Inflammatory macrophage (primary cell): ENCODE measurements around the gene SYK.
"Not testable (repeated sequence)": the region's sequence is repeated elsewhere in the genome, so short reads cannot be mapped to it uniquely, and the experiment has no call there.

Experiments used
- DNase-seq, 2 donors: peaks; one replicate each; pipeline ENCODE4 v3.0.0-alpha.2; 2020 to 2022
- total RNA-seq, 18 experiments: gene quantifications; one replicate each; lab custom pipeline; 2026; ENCODE audit warnings: mixed read lengths in 6 of 18, inconsistent platforms in 2 of 18; lab: John Stamatoyannopoulos, UW

SYK gene
- total RNA-seq, result 126 to 569 (median 403) reads per million in 18 experiments

DNA sequence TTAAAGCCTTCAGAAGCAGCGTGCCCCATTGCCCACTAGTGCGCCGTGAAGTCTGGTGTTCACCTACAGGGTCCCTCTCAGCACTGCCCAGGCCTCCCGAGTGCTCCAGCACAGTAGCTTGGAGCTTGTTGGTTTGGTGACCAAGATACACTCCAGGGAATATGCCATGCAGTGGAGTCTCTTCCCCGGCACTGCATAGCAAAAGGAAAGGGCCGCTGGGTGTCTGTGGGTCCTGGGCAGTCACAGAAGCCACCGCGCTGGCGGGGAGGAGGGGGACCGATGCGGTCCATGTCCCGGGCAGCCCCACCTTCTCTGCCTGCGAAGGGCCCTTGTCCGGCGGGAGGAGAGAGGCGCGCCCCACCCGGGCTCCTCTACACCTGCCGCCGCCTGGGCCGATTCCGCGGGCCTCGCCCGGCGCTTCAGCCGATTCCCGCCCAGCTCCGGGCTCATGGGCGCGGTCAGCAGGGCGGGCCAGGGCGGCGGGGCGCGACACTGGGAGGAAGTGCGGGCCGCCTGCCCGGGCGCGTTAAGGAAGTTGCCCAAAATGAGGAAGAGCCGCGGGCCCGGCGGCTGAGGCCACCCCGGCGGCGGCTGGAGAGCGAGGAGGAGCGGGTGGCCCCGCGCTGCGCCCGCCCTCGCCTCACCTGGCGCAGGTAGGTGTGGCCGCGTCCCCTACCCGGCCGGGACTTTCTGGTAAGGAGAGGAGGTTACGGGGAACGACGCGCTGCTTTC is at the start of gene SYK:
SYK (plus strand) TSS at position 579 of the 732 bp plus-strand sequence. CDS start 42,080 bp downstream, outside the sequence.
- peak; percentile 90 to 93 for DNase-seq

DNA sequence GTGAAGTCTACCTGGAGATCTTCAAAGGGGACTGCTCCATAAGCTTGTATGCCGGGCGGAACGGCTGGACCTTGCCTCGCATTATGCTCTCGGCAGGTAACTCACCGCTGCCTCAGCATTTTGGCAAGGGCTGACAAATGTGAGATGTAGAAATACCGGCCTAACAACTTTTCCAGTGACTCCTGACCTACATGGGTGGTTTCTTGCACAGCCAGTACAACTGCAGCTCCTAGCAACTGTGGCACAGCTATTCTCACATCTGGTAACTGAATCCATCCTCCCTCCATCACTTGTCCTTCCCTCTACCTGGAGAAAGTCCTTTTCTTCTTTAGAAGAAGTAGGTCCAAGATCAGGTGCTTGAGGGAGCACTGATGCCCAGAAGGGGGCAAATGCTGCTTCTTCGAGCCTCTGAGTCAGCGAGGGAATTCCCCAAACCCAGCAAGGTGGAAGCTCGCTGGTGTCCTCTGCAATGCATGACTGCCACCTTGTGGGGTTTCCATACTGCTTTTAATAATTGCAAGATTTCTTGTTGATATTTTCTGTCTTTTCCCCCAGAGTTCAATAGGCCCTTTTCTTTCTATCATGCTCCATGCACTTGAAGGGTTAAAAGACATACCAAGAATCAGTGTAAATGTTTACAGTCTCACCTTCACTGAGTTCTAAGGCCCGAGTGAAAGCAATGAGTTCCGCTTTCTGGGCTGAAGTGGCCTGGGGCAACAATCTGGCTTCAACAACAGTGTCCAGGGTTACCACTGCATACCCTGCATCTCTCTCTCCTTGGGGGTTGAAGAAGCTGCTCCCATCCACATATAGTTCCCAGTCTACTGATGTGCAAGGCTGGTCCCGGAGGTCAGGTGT is 45.9 kb upstream of the SYK start:
- peak; percentile 47 to 63 for DNase-seq

DNA sequence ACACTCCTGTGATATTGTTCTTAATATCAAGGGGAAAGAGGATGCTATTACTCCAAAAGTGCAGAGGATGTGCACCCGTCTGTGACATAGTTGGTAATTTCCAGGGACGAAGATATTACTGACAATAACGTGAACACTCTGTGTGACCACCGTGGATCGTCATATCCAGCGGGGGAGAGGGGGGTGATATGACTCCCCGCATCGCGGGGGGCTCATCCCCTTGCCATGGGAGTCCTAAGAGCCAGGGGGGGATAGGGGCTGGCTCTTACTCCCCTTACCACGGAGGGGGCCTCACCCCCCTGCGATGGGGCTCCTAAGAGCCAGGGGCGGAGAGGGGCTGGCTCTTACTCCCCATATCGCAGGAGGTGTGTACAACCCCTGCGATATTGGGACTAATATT is 41.0 kb upstream of the SYK start:
- DNase-seq, result not testable (repeated sequence)

DNA sequence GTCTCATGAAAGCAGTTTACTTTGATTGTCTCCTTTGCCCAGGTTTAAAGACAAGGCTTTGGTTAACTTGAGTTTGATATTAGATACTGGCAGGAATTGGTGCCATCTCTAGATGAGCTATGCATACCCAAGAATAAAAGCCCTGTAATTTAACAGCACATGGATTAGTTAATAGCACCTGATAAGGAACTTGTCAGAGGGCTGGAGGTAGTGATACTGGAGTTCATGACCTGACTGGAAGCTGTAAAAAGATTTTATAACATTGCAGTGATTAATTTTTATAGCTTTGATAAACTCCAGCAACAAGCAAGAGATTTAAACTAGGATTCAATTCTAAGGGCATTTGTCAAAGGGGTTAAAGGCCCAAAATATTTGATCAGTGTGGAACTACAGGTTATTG is 34.9 kb upstream of the SYK start:
- DNase-seq, result no peak

DNA sequence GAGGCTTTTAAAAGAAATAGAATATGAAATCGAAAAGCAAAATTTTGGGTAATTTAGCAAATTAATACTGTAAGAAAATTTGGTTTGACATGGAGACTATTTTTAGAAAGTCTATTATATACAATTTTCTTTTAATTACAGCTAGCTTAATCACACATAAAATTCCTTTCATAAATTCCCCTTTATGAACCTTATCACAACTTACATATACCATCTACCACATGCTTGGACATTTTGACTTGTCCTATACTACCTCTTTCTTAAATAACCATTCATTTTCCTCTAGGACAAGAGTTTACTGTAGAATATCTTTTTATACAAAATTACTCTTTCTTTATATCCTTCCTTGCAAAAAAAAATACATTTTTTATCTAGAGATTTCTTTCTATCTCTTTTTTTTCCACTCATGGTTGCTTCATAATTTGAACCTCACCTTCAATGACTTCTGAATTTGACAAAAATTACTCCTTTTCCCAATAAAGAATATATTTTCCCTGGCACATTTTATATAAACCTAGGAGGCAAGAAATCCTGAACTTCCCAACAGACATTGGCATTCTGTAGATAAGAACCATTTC is 34.0 kb upstream of the SYK start:
- DNase-seq, result no peak

DNA sequence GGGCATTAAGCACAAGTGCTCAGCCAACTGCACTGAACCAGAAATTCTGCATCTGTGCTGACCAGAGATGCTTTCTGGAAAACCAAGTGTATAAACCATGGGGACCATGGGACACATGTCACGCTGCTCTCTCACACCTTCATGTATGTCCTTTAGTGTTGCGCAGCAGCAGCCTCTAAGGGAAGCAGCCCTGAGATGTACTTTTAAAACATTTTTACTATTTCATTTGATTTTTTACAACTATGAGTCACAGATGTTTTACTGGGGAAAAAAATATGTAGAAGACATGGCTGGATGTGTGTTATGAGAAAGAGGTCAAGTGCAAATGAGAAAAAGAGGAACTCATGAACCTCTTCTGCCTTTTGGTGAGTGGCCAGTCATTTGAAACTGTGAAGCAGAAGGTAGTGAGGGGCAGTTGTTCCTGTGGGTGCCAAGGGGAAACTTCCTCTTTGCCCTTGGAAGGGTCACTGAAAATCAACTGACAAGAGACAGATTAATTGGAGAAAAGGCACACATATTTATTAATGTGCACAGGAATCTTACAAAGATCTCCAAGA is 31.4 kb upstream of the SYK start:
- peak; percentile 73 to 82 for DNase-seq

DNA sequence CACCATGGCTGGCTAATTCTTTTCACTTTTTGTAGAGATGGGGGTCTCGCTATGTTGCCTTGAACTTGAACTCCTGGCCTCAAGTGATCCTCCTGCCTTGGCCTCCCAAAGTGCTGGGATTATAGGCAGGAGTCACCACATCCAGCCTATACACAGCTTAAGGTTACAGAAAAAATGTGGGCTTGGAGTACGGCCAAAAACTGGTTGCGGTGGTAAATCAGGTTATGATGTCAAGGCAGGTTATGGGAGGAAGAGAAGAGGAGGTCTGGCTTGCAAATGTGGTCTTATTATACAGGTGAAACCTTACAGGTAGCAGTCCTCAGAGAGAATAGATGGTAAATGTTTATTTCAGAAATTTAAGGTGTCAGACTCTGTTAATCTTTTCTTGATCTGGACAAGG is 30.7 kb upstream of the SYK start:
- DNase-seq, result no peak

DNA sequence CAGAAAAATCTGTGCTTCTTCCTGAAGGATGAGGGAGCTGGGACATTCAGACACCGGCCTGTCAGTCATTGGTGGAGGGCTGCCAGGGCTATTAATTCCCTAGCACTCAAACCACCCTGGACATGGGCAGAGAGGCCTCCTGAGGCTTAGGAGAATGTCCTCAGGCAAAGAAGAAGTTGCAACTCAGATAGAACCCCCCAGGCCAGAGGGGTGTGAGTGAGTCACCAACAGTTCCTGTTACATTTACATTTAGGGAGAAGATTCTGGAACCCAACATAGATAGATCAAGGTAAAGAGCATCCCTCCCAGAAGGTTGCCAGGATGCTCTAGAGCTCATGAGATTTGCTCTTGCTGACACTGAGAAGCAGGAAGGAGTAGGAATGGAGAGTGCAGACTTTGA is 29.2 kb upstream of the SYK start:
- DNase-seq, result peak; percentile 37 to 57

DNA sequence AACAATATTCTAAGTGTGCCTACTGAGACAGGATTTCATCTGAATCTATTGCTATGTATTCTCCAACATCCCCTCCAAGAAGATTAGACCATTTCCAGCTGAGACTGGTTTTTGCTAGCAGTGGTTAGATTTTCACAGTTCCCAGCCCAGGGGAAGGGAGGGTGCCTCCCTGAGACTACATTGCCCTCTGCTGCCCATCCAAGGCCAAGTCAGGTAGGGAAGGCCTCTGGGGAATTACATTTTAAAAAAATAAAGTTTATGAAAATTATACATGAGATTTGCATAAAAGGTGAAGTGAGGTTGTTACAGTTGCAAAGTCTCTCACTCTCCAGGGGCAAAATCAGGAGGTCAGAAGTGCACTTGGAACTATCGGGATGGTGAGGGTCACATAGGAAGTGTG is 28.0 kb upstream of the SYK start:
- DNase-seq, result peak; percentile 20 to 36

DNA sequence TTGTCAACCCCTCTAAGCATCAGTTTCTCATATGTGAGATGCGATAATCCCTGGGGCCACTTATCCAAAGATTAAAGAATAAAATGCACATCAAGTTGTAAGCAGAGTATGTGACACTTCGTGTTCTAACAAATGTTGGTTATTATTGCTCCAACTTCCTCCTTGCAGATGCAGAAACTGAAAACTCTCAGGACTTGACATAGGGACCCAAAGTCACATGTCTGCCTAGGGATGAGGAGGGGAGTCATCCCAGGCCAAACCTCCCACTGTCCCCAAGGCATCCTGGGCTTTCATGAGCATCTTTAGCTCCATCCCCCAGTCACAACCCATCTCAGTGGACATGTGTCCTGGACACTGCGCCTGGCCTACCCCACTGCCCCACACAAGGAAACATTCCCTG is 27.5 kb upstream of the SYK start:
- DNase-seq, result peak; percentile 20 to 25

DNA sequence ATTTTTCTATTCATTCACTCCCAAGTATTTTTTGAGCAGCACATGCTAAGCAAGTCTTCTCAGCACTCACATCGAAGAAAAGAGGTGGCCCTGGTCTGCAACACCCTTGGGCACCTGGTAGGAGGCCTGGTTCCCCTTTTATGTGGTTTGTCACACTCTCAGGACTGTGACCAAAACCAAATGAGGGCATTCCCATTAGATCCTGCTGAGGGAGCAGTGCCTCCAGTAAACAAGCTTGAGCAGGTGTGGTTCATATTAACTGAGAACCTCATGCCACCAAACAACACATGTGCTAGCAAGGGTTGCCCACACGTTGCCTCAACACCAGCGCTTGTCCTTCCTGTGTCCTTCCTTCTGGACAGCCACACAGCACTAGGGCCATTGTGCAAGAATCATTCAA is 26.9 kb upstream of the SYK start:
- peak; percentile 47 to 65 for DNase-seq

DNA sequence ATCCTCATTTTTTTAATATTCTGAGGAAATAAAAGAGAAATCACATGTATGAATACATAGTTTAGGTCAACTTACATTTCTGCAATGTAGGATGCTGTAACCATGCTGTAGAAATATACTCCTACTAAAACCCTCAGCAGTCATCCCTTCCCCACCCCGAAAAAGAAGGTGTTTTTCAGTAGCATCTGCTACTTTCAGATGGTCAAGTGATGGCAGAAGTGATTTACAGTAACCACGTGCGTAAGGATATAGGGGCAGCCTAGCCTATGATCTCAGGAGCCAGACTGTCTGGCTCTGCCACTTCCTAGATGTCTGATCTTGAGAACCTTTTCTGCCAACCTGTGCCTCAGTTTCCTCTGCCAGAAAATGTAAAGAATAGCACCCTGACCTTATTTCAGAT is 26.0 kb upstream of the SYK start:
- DNase-seq, result no peak

DNA sequence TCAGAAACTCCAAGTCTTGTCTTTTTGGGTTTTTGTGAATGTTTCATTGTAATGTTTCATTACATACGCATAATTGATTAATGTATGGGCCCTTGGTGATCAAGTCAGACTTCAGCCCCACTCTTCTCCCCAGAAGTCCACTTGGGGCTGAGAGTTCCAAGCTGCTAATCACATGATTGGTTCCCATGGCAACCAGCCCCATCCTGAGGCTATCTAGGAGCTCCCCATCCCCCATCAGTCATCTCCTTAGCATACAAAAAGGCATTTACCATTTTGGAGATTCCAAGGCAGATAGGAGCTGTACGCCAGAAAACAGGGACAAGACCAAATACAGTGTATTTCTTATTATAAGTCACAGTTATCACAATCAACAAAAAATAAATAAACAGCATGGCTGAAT is 22.9 kb upstream of the SYK start:
- DNase-seq, result no peak

DNA sequence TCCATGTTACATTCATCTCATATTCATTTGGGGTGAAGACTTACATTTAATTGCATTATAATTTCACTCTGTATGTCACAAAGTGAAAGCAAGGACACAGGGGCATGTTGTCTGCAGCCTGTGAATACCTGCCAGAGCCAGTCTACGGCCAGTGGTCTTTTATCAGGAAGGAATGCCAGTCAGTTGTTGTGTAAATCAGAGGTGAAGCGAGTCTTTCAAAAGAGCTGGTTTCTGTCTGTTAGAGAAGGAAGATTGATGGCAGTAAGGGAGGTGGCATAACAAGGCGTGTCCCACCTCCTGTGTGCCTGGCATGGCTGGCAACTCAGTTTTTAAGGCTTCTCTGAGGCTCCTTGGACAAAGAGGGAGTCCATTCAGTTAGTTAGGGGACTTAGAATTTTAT is 18.1 kb upstream of the SYK start:
- DNase-seq, result no peak

DNA sequence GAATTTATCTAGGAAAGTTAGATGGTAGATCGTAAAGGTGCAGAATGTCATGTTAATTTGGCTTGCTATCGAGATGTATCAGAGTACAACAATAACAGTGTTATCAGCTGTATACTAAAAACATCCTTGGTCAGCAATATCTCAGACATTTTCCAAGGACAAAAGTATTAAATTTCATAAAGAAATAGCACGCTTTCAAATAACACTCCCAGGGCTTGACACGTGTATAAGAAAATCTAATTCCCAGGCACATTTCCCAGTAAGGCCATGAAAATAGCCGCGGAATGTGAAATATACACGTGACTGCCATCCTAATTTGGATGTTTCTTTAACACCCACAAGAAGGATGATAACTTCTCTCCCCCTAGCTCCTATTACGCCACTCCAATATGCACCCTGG is 17.7 kb upstream of the SYK start:
- DNase-seq, result no peak

DNA sequence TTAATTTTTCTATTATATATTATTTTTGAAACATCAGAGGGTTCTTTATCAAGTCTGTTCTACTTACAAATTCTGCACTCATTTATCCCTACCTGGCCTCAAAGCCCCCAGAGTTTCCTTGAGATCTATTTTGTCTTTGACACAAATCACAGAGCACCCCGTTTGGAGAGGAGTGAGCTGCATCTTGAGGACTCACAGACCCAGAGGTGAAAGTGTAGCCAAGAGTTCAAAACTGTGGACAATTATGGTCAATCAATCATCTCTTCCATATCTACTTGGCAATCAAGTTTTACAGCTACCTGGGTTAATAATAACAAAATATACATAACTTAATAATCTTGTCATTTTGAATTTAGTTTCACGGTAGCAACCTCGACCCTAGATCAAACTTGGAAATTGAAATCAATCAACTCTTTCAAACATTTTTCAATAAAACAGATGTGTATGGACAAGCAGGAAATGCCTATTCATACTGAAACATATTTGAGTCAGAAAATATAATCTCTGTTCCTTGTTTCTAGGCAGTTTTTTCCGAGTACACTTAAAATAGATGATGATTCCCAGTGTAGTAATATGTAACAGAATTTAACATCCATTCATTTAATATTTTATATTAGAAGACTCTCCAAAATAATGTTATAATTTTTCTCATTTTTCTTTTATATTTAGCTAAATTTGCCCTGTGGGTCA is 13.7 kb upstream of the SYK start:
- no peak for DNase-seq

DNA sequence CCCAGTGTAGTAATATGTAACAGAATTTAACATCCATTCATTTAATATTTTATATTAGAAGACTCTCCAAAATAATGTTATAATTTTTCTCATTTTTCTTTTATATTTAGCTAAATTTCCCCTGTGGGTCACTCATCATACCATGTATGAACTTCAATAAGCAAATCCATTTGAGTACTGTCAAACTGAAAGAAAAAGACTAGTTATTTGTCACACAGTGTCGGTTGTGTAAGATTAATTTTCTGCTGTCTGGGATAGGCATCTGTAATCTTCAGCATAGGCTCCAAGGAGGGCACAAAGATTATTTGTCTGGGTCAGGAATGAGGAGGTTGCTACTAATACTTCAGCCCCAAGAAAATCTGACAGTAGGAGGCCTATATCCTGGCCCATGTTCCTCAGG is 13.1 kb upstream of the SYK start:
- DNase-seq, result not testable (repeated sequence)

DNA sequence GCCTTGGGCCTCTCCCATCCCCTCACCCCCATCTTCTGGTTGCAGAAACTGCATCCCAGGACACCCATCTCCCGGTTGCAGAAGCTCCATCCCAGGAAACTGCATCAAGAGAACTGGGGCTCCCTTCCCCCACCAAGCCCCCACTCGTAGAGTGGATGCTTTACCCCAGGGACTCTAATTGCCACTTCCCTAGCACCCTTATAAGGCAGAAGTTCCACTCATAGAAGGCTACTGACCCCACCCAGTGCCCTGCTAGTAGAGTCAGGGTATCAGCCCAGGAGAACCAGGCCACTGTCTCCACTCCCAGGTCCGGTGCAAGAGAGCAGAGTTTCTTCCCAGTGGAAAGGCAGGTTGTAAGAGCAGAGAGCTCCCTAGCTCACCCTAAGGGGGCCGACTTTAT is 12.2 kb upstream of the SYK start:
- no peak for DNase-seq

DNA sequence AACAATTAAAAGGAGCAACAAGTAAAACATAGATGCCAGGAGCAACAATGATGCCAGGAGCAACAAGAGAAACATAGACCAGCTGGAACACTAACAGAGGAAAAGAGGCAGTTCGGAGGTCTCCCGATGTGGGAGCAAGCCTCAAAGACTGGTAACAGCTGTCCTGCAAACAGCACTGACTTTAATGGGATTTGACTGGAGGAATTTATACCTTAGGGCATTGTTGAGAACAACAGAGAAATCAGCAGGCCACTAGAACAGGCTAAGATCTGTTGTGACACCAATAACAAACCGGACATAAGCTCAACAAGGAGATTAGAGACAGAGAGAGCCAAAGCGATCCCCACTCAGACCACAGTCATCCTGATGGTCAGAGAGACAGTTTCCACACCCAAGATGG is 11.8 kb upstream of the SYK start:
- no peak for DNase-seq

DNA sequence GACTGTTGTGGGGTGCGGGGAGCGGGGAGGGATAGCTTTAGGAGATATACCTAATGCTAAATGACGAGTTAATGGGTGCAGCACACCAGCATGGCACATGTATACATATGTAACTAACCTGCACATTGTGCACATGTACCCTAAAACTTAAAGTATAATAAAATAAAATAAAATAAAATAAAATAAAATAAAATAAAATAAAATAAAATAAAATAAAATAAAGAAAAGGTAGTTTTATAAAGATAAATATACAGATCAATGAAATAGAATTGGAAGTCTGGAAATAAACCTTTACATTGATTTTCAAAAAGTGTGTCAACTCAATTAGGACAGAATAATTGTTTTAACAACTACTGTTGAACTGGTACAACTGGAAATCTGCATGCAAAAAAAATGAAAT is 8.6 kb upstream of the SYK start:
- DNase-seq, result not testable (repeated sequence)

DNA sequence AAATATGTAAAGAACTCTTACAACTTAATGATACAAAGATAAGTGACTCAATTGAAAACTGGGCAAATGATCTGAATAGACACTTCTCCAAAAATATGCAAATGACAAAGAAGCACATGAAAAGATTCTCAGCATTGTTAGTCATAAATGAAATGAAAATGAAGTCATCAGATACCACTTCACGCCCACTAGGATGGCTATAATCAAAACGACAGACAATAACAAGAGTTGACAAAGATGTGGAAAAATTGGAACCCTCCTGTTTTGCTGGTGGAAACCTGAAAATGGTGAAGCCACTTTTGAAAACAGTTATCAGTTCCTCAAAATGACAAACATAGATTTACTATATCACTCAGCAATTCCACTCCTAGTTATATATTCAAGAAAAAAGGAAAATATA is 7.9 kb upstream of the SYK start:
- DNase-seq, result peak; percentile 24 to 66

DNA sequence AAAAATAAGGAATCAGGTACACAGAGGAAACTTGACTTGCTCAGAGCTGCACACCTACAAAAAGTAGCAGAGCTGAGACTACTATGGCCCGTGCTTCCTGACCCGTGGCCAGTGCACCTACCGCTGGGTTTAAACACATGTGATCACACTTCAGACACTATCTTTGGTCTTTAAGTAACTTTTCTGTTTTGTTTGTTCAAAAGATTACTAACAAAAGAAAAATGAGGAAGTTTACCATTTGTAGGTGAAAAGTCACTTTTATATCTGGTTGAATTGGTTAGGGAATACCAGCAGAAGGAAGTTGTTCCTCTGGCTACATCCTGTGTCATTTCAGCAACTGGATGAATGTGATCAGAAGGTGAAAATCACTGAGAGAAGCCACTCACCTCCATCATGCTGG is 6.5 kb upstream of the SYK start:
- peak; percentile 25 to 52 for DNase-seq

DNA sequence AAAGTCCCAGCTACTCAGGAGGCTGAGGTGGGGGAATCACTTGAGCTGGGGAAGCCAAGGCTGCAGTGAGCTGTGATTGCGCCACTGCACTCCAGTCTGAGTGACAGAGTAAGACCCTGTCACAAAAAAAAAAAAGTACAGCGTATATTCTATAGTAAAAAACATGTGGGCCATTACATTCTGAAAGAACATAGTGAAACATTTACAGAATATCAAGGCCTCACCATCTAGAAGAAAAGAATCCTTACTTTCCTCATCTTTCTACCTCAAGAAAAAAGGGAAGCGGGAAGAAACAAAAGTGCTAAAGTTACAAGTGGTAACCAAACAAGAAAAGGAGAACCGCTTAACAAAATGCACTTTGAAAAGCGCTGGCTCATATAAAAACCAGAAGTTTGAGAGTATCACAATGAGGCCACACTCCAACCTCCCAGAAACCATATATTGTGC is 5.7 kb upstream of the SYK start:
- DNase-seq, result peak; percentile 75 to 92
